ENCODE data around the gene CHST12.
"Not testable (repeated sequence)": the region's sequence is repeated elsewhere in the genome, so short reads cannot be mapped to it uniquely, and the experiment has no call there.

The CHST12 gene

GRCh38 chr7:2459674-2460073, 56.3 kb downstream of the CHST12 start:
- TF ChIP-seq TAF1 (IDR thresholded peaks at IDR 0.05; ENCODE audit: borderline replicate concordance, low read depth, low read length), result no peak
- no peak for TF ChIP-seq POLR2A (IDR thresholded peaks at IDR 0.05; ENCODE audit: low read depth, low read length)
- no peak for TF ChIP-seq POLR2AphosphoS5 (IDR thresholded peaks at IDR 0.05; ENCODE audit: low read depth, low read length)
- FAIRE-seq (no peak), DNase-seq (ENCODE audit: insufficient read length) (no peak)

- DNase-seq (ENCODE audit: insufficient read length), result no peak
- FAIRE-seq, result no peak
- TF ChIP-seq POLR2AphosphoS5 (IDR thresholded peaks at IDR 0.05; ENCODE audit: low read depth, low read length) (no peak), TAF1 (IDR thresholded peaks at IDR 0.05; ENCODE audit: borderline replicate concordance, low read depth, low read length) (no peak), POLR2A (IDR thresholded peaks at IDR 0.05; ENCODE audit: low read depth, low read length) (no peak)
Observed at GRCh38 chr7:2460188-2460587, 56.8 kb downstream of the CHST12 start.

- FAIRE-seq (no peak), DNase-seq (ENCODE audit: insufficient read length) (no peak)
- TF ChIP-seq TAF1 (IDR thresholded peaks at IDR 0.05; ENCODE audit: borderline replicate concordance, low read depth, low read length) (no peak), POLR2A (IDR thresholded peaks at IDR 0.05; ENCODE audit: low read depth, low read length) (no peak), POLR2AphosphoS5 (IDR thresholded peaks at IDR 0.05; ENCODE audit: low read depth, low read length) (no peak)
Observed at GRCh38 chr7:2460641-2461040, 57.2 kb downstream of the CHST12 start.

- FAIRE-seq, result no peak
- TF ChIP-seq POLR2A (IDR thresholded peaks at IDR 0.05; ENCODE audit: low read depth, low read length) (no peak), TAF1 (IDR thresholded peaks at IDR 0.05; ENCODE audit: borderline replicate concordance, low read depth, low read length) (no peak), POLR2AphosphoS5 (IDR thresholded peaks at IDR 0.05; ENCODE audit: low read depth, low read length) (no peak)
Observed at GRCh38 chr7:2461268-2462026, 58.0 kb downstream of the CHST12 start.

GRCh38 chr7:2462731-2463130, 59.3 kb downstream of the CHST12 start:
- FAIRE-seq (no peak), DNase-seq (ENCODE audit: insufficient read length) (no peak)
- TF ChIP-seq POLR2A (IDR thresholded peaks at IDR 0.05; ENCODE audit: low read depth, low read length) (no peak), POLR2AphosphoS5 (IDR thresholded peaks at IDR 0.05; ENCODE audit: low read depth, low read length) (no peak), TAF1 (IDR thresholded peaks at IDR 0.05; ENCODE audit: borderline replicate concordance, low read depth, low read length) (no peak)

More at GRCh38 chr7:2461268-2462026, 58.0 kb downstream of the CHST12 start:
- DNase-seq (ENCODE audit: insufficient read length), result no peak

- DNase-seq (ENCODE audit: insufficient read length) (no peak), FAIRE-seq (no peak)
Observed at GRCh38 chr7:2465928-2466327, 62.5 kb downstream of the CHST12 start.

GRCh38 chr7:2466675-2467074, 63.3 kb downstream of the CHST12 start:
- no peak for FAIRE-seq
- TF ChIP-seq TAF1 (IDR thresholded peaks at IDR 0.05; ENCODE audit: borderline replicate concordance, low read depth, low read length) (no peak), POLR2AphosphoS5 (IDR thresholded peaks at IDR 0.05; ENCODE audit: low read depth, low read length) (no peak), POLR2A (IDR thresholded peaks at IDR 0.05; ENCODE audit: low read depth, low read length) (no peak)
- no peak for DNase-seq (ENCODE audit: insufficient read length)

More at GRCh38 chr7:2465928-2466327, 62.5 kb downstream of the CHST12 start:
- TF ChIP-seq POLR2A (IDR thresholded peaks at IDR 0.05; ENCODE audit: low read depth, low read length), result no peak
- no peak for TF ChIP-seq POLR2AphosphoS5 (IDR thresholded peaks at IDR 0.05; ENCODE audit: low read depth, low read length)
- TF ChIP-seq TAF1 (IDR thresholded peaks at IDR 0.05; ENCODE audit: borderline replicate concordance, low read depth, low read length), result no peak

- no peak for TF ChIP-seq POLR2AphosphoS5 (IDR thresholded peaks at IDR 0.05; ENCODE audit: low read depth, low read length)
- TF ChIP-seq TAF1 (IDR thresholded peaks at IDR 0.05; ENCODE audit: borderline replicate concordance, low read depth, low read length), result no peak
- TF ChIP-seq POLR2A (IDR thresholded peaks at IDR 0.05; ENCODE audit: low read depth, low read length), result no peak
- no peak for DNase-seq (ENCODE audit: insufficient read length)
- no peak for FAIRE-seq
Observed at GRCh38 chr7:2468227-2468626, 64.8 kb downstream of the CHST12 start.

- not testable (repeated sequence) for FAIRE-seq; DNase-seq (ENCODE audit: insufficient read length)
Observed at GRCh38 chr7:2469460-2470203, 66.2 kb downstream of the CHST12 start.

- TF ChIP-seq TAF1 (IDR thresholded peaks at IDR 0.05; ENCODE audit: borderline replicate concordance, low read depth, low read length), result no peak
- no peak for TF ChIP-seq POLR2A (IDR thresholded peaks at IDR 0.05; ENCODE audit: low read depth, low read length)
- TF ChIP-seq POLR2AphosphoS5 (IDR thresholded peaks at IDR 0.05; ENCODE audit: low read depth, low read length), result no peak
- DNase-seq (ENCODE audit: insufficient read length) (no peak), FAIRE-seq (no peak)
Observed at GRCh38 chr7:2470204-2471021, 67.0 kb downstream of the CHST12 start.

- FAIRE-seq, result no peak
- TF ChIP-seq POLR2AphosphoS5 (IDR thresholded peaks at IDR 0.05; ENCODE audit: low read depth, low read length), result no peak
- TF ChIP-seq TAF1 (IDR thresholded peaks at IDR 0.05; ENCODE audit: borderline replicate concordance, low read depth, low read length), result no peak
- TF ChIP-seq POLR2A (IDR thresholded peaks at IDR 0.05; ENCODE audit: low read depth, low read length), result no peak
- no peak for DNase-seq (ENCODE audit: insufficient read length)
Observed at GRCh38 chr7:2471022-2471329, 67.6 kb downstream of the CHST12 start.

Data from GM12892 (cell line).